ENCODE data around the gene PARVB.

- no peak for TF ChIP-seq BCL11A (IDR thresholded peaks at IDR 0.05; ENCODE audit: low read depth in 2 of 2, low read length in 2 of 2)
- TF ChIP-seq, protein P1, sequence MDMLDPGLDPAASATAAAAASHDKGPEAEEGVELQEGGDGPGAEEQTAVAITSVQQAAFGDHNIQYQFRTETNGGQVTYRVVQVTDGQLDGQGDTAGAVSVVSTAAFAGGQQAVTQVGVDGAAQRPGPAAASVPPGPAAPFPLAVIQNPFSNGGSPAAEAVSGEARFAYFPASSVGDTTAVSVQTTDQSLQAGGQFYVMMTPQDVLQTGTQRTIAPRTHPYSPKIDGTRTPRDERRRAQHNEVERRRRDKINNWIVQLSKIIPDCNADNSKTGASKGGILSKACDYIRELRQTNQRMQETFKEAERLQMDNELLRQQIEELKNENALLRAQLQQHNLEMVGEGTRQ (IDR thresholded peaks at IDR 0.05; ENCODE audit: low read length) = no peak
- TF ChIP-seq HDAC2 (IDR thresholded peaks at IDR 0.05; ENCODE audit: borderline replicate concordance in 1 of 2, low read depth in 2 of 2, low read length in 2 of 2) = no peak
- TF ChIP-seq EZH2 (IDR thresholded peaks at IDR 0.05; ENCODE audit: low read depth, low read length, severe bottlenecking) = no peak
- TF ChIP-seq MAX (IDR thresholded peaks at IDR 0.05) = no peak
- no peak for TF ChIP-seq MAFK (IDR thresholded peaks at IDR 0.05; ENCODE audit: low read depth, low read length)
- no peak for TF ChIP-seq CEBPB (IDR thresholded peaks at IDR 0.05; ENCODE audit: low read depth, low read length)
- TF ChIP-seq CTCF (IDR thresholded peaks at IDR 0.05; ENCODE audit: control extremely low read depth in 1 of 3, insufficient read depth in 1 of 3, low read depth in 1 of 3, low read length in 3 of 3) = no peak
- no peak for TF ChIP-seq POLR2AphosphoS5 (IDR thresholded peaks at IDR 0.05; ENCODE audit: low read depth, low read length)
- TF ChIP-seq CHD1 (IDR thresholded peaks at IDR 0.05; ENCODE audit: low read depth, low read length) = no peak
Measured at GRCh38 chr22:44119669-44120313, 95.7 kb downstream of the PARVB start.
